Measurements from ENCODE around the gene CDK5R1. TPM values are rescaled to one million over a fixed set of nuclear protein-coding genes. Genes with fewer than 3 reads are reported as not detected.
"Not testable (repeated sequence)": the region's sequence is repeated elsewhere in the genome, so short reads cannot be mapped to it uniquely, and the experiment has no call there.

CDK5R1 gene
- total RNA-seq (2014; rRNA removed; shearing (Covaris generic)), result 2.5 TPM in 2 replicates
- polyA plus RNA-seq (2014; cell fraction: nucleus; rRNA removed), result 2.9 and 5.3 TPM in 2 replicates

- DNase-seq (ENCODE audit: extremely low read depth, low read depth), result peak; percentile 61
Measured at GRCh38 chr17:32486701-32487472, at the start of gene CDK5R1. Gene CDK5R1 (plus strand): TSS chr17:32486993. CDS start chr17:32487621, 628 bp downstream.

DNA sequence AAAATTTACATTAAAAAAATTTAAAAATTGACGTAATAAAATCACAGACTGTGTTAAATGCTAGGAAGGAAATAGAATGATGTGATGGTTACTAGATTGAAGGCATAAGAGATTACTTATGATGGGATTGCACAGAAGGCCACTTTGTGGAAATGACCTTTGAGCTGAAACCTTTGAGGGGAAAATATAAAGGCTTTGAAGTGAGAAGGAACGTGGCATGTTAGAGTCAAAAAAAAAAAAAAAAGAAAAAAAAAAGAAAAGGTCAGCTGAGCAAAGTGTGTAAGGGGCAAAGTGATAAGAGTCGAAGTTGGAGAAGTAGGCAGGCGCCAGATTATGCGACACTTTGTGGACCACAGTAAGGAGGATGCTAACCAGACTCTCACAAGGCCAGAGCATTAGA, 46.1 kb upstream of the CDK5R1 start:
- DNase-seq (ENCODE audit: extremely low read depth, low read depth), result no peak

DNA sequence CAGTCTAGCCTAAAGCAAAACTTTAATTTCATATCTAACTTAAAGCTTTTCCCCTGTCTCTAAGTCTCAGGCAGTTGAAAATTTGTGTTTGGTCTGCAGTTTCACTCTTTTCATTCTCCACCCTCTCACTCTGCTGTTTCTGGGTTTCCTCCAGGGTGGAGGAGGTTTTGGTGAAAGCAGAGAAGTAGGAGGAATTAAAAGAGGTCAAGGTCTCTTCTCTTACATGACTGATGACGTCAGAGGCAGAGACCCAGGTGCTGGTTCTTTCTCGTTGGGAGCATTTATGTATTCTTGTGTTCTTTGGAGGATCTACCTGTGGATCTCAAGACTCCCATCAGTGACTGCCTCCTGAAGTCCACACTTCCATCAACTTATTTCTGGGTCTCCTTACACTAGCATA, 44.9 kb upstream of the CDK5R1 start:
- DNase-seq (ENCODE audit: extremely low read depth, low read depth), result no peak

- DNase-seq (ENCODE audit: extremely low read depth, low read depth), result no peak
Measured at GRCh38 chr17:32443827-32444300, 42.9 kb upstream of the CDK5R1 start.

DNA sequence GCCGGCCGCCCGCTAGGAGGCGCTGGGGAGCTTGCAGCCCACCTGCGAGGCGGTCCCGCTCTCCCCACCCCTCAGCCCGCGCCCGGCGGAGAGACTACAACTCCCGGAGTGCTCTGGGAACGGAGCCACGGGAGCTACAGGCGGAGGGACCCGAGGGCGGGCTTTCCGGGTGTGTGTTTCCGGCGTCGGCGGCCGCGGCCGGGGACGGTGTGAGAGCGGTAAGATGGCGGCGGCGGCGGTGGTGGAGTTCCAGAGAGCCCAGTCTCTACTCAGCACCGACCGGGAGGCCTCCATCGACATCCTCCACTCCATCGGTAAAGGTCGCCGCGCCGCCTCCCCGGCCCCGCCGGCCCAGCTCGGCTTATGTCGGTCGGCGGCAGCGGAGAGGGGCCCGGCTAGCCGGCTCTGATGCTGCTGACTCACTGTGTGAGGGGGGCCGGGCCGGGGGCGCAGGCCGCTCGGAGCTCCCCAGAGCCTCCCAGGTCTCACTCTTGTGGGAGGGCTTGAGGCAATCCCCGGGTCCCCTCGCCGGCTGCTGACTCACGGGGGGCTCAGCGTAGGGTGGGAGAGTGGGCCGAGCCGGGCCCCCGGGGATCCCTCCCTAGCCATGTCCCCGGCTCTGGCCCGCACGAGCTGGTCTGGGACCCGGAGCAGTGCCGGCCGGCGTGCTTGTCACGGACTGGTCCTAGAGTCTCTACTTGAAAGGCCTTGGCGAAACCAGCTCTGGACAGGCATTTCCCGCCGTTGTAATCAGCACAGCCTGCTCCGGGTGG, 42.3 kb upstream of the CDK5R1 start, which contains the start of gene PSMD11:
TSS of gene PSMD11 (plus strand) at position 210 of the 773 bp plus-strand sequence. CDS start at position 224, 14 bp downstream.
- DNase-seq (ENCODE audit: extremely low read depth, low read depth), result peak; percentile 96

DNA sequence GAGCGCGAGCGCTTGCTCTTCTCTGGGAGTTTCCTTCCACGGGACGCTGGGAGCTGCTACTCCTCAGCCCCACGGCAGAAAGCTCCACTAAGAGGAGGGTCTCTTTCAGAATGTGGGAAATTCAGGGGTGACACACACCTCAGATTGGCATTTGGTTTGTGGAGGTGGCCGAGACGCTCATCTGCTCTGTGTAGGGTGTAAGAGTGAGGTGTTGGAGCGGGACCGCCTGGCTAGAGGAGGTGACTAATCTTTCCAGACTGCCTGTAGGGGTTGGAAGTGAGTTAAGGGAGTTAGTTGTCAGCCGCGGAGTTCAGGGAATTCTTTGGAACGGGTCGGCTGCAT, 41.7 kb upstream of the CDK5R1 start:
- DNase-seq (ENCODE audit: extremely low read depth, low read depth), result peak; percentile 56

- no peak for DNase-seq (ENCODE audit: extremely low read depth, low read depth)
Measured at GRCh38 chr17:32445497-32445896, 41.3 kb upstream of the CDK5R1 start.

DNA sequence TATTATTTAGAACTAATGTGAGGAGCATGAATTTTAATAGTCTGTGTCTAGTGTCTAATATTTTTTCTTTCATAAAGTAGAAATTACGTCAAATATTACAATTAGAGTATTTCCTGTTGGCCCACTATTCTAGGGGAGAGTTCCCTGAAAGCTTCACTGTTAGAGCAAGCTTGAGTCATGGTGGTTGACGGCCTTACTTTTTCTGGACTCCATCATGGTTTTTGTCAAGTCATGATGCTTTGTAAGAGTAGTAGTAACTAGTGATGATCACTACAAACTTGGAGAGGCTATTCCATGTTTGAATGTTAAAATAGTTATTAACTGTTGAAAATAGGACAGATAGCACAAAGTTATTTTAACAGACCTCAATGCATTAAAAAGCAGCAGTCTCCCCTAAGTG, 40.8 kb upstream of the CDK5R1 start:
- DNase-seq (ENCODE audit: extremely low read depth, low read depth), result peak; percentile 29

DNA sequence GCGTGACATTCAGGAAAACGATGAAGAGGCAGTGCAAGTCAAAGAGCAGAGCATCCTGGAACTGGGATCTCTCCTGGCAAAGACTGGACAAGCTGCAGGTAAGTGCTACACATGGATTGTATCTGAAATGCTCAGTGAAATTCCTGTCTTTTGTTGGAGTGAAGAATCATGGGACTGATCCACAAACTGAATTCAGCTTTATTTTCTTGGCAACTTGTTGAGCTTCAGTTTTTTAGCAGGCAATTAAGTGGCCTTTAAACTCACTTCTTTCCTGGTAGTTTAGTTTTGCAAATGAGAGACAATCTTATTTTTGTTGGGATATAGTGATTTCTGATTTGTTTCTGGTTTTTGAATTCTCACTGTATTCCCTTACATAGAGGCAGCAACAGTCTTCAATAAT, 39.8 kb upstream of the CDK5R1 start:
- no peak for DNase-seq (ENCODE audit: extremely low read depth, low read depth)

GRCh38 chr17:32449963-32450362, 36.8 kb upstream of the CDK5R1 start:
- DNase-seq (ENCODE audit: extremely low read depth, low read depth), result no peak

GRCh38 chr17:32450379-32450778, 36.4 kb upstream of the CDK5R1 start:
- DNase-seq (ENCODE audit: extremely low read depth, low read depth), result not testable (repeated sequence)

GRCh38 chr17:32451879-32452278, 34.9 kb upstream of the CDK5R1 start:
- no peak for DNase-seq (ENCODE audit: extremely low read depth, low read depth)

DNA sequence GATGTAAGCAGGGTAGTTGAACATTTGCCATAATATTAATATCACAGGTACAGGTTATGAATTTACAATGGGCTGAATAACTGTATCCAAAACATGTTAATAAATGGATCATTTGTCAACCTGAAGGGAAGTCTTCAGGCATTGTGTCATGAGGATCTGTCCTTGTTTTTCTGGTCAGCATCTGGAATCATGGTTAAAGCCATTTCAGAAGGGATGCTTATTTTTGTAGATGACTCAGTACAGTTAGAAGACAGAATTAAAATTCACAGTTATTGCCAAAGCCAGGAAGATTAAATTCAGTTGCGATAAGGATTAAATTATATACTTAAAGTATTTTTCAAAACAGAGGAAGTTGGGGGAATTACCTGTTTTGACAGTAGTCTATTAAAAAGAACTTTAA, 34.5 kb upstream of the CDK5R1 start:
- DNase-seq (ENCODE audit: extremely low read depth, low read depth), result no peak

DNA sequence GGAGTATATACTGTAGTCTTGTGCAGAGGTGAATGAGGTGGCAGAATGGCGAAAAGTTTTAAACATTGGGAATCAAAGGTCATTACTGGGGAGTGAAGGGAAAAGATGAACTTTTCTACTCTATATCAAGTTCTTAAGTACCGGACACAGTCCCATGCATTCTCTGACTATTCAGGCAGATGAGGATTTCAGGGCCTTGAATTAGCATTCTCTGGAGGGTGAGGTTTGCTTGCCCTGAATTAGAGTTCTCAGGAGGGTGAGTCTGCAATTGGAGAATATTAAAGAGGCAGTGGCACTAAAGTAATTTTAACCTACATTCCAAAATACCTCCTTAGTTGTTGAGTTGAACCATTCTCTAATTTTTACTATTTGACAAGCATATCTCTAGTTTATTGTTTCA, 33.4 kb upstream of the CDK5R1 start:
- DNase-seq (ENCODE audit: extremely low read depth, low read depth), result no peak

DNA sequence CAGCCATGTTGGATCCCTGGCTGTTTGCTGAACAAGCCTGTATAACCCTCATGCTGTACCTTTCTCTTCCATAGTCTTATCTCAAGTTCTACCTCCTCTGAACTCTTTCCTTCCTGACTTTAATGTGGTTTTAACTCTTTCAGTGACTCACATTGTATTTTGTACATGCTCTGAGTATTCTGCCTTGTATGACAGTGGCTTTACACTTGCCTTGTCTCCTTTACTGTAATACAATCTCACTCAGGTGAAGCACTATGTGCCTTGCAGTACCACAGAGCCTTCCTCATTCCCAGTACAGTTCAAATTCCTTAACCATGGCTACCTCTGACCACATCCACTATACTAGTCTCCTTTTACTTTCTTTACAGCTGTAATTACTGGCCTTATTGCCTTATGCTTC, 28.4 kb upstream of the CDK5R1 start:
- DNase-seq (ENCODE audit: extremely low read depth, low read depth), result no peak

GRCh38 chr17:32460054-32460453, 26.7 kb upstream of the CDK5R1 start:
- DNase-seq (ENCODE audit: extremely low read depth, low read depth), result no peak

- DNase-seq (ENCODE audit: extremely low read depth, low read depth), result no peak
Measured at GRCh38 chr17:32461498-32461852, 25.3 kb upstream of the CDK5R1 start.

DNA sequence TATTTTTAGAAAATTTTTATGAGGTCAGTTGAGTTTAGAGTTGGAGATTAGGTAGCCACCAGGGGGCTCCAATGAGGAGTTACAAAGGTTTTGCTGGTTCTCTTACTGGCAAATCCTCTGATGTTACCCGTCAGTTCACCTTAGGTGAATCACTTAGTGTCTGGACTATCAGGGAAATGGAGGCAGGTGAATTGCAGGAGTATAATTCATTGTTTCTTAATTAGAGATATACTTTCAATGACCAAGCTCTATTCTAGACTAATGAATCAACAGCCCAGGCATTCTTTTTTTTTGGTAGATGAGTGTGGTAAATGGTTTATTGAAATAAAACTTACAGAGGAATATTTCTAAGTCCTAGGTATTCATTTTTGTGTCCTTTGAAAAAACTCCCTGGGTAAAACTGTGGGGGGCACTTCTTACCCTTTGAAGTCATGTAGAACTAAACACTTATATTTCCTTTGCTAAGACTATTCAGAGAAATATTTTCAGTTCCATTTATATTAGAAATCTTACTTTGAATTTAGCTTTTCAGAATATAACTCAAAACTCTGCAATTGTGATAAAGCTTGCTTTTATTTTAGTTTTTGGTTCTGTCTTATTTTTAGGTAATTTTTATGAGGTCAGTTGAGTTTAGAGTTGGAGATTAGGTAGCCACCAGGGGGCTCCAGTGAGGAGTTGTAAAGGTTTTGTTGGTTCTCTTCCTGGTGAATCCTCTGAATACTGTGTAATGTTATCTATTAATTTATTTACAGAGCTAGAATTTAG, 24.8 kb upstream of the CDK5R1 start:
- DNase-seq (ENCODE audit: extremely low read depth, low read depth), result peak; percentile 58

DNA sequence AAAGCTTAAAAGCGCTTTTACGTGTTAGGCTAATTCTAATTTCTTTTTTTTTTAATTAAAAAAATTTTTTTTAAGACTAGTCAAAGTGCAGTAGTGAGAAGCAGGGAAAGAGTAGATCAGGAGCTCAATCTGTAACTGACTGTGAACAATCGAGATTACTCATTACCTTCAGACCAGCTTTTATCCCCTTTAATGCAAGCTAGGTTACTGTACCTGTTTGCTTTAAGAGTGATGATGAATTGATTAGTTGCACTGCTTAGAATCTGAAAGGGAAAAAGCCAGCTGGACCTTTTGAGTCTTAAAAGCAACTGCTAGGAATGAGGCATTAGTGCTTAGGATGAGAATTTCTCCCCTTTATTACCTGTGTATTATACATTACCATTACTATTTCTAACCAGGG, 23.5 kb upstream of the CDK5R1 start:
- DNase-seq (ENCODE audit: extremely low read depth, low read depth), result no peak

- DNase-seq (ENCODE audit: extremely low read depth, low read depth), result no peak
Measured at GRCh38 chr17:32464374-32464773, 22.4 kb upstream of the CDK5R1 start.

GRCh38 chr17:32467949-32468348, 18.8 kb upstream of the CDK5R1 start:
- no peak for DNase-seq (ENCODE audit: extremely low read depth, low read depth)
